ENCODE results near the gene MARK2.

The MARK2 gene

DNA sequence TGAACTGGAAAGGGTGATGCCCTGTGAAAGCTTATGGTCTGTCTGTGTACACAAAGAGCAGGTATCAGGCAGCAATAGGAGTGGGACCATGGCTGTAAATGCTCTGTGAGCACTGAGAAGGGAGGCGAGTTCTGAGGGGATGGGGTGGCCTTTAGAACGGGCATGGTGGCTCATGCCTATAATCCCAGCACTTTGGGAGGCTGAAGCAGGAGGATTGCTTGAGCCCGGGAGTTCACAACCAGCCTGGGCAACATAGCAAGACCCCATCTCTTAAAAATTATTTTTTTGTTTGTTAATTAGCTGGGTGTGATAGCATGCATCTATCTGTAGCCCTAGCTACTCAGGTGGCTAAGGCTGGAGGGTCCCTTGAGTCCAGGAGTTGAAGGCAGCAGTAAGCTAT lies 22.2 kb upstream of the MARK2 start:
- Histone ChIP-seq H3F3A (ENCODE audit: control insufficient read depth, insufficient read depth) (no peaks in the 10 kb centered on the region), H3K9me3 (ENCODE audit: control insufficient read depth, insufficient read depth, low read length) (no peaks in the 10 kb centered on the region), H3K36me3 (ENCODE audit: control insufficient read depth, low read length) (peaks cover 72% of the 10 kb centered on the region), H3K27ac (ENCODE audit: low read depth, low read length) (no peak overlapping the region), H3K79me2 (ENCODE audit: control insufficient read depth, low read length) (peaks cover 48% of the 10 kb centered on the region), H3K9me2 (replicated peaks; ENCODE audit: control insufficient read depth, low read length) (no peaks in the 10 kb centered on the region), H3K4me2 (ENCODE audit: low read length) (no peak overlapping the region), H3K27me3 (ENCODE audit: control insufficient read depth, low read length) (no peaks in the 10 kb centered on the region), H4K20me1 (ENCODE audit: control insufficient read depth, insufficient read depth, low read depth, low read length) (peaks cover 26% of the 10 kb centered on the region), H3K4me1 (ENCODE audit: control insufficient read depth, low read length) (peaks cover 22% of the 10 kb centered on the region), H3K4me3 (ENCODE audit: low read length) (no peak overlapping the region)
- TF ChIP-seq, protein P1, sequence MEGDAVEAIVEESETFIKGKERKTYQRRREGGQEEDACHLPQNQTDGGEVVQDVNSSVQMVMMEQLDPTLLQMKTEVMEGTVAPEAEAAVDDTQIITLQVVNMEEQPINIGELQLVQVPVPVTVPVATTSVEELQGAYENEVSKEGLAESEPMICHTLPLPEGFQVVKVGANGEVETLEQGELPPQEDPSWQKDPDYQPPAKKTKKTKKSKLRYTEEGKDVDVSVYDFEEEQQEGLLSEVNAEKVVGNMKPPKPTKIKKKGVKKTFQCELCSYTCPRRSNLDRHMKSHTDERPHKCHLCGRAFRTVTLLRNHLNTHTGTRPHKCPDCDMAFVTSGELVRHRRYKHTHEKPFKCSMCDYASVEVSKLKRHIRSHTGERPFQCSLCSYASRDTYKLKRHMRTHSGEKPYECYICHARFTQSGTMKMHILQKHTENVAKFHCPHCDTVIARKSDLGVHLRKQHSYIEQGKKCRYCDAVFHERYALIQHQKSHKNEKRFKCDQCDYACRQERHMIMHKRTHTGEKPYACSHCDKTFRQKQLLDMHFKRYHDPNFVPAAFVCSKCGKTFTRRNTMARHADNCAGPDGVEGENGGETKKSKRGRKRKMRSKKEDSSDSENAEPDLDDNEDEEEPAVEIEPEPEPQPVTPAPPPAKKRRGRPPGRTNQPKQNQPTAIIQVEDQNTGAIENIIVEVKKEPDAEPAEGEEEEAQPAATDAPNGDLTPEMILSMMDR (IDR thresholded peaks at IDR 0.05; ENCODE audit: low read depth, low read length, poor library complexity, severe bottlenecking): no peak
- TF ChIP-seq EZH2phosphoT487 (IDR thresholded peaks at IDR 0.05; ENCODE audit: borderline replicate concordance, low read length): no peak

DNA sequence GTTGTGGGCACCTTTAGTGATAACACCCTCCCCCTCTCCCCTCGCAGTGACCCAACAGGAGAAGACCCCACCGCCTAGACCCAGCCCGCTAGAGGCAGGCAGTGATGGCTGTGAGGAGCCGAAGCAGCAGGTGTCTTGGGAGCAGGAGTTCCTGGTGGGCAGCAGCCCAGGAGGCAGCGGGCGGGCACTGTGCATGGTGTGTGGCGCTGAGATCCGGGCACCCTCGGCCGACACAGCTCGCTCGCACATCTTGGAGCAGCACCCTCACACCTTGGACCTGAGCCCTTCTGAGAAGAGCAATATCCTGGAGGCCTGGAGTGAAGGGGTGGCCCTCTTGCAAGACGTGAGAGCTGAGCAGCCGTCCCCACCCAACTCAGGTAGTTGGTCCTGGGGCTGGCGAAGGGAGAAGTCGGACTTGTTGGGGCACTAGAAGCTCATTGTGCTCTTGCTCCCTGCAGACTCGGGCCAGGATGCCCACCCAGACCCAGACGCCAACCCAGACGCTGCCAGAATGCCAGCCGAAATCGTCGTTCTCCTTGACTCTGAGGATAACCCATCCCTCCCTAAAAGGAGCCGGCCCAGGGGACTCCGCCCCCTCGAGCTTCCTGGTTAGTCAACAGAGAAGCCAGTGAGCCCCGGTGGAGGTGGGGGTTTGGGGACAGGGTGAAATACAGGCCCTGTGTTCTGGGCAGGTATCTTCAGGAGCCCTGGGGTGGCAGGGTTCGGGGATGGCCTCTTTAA lies 21.0 kb upstream of the MARK2 start:
- Histone ChIP-seq H3K4me2 (ENCODE audit: low read length) (no peak overlapping the region), H3K4me1 (ENCODE audit: control insufficient read depth, low read length) (peaks cover 16% of the 10 kb centered on the region), H3K27ac (ENCODE audit: low read depth, low read length) (no peak overlapping the region), H3K27me3 (ENCODE audit: control insufficient read depth, low read length) (no peaks in the 10 kb centered on the region), H3K4me3 (ENCODE audit: low read length) (no peak overlapping the region), H3F3A (ENCODE audit: control insufficient read depth, insufficient read depth) (no peaks in the 10 kb centered on the region), H3K36me3 (ENCODE audit: control insufficient read depth, low read length) (peaks cover 84% of the 10 kb centered on the region), H3K9me3 (ENCODE audit: control insufficient read depth, insufficient read depth, low read length) (no peaks in the 10 kb centered on the region), H3K9me2 (replicated peaks; ENCODE audit: control insufficient read depth, low read length) (no peaks in the 10 kb centered on the region), H3K79me2 (ENCODE audit: control insufficient read depth, low read length) (peaks cover 48% of the 10 kb centered on the region), H4K20me1 (ENCODE audit: control insufficient read depth, insufficient read depth, low read depth, low read length) (peaks cover 26% of the 10 kb centered on the region)
- TF ChIP-seq, protein P1 (IDR thresholded peaks at IDR 0.05; ENCODE audit: low read depth, low read length, poor library complexity, severe bottlenecking): no peak
- no peak for TF ChIP-seq EZH2phosphoT487 (IDR thresholded peaks at IDR 0.05; ENCODE audit: borderline replicate concordance, low read length)

DNA sequence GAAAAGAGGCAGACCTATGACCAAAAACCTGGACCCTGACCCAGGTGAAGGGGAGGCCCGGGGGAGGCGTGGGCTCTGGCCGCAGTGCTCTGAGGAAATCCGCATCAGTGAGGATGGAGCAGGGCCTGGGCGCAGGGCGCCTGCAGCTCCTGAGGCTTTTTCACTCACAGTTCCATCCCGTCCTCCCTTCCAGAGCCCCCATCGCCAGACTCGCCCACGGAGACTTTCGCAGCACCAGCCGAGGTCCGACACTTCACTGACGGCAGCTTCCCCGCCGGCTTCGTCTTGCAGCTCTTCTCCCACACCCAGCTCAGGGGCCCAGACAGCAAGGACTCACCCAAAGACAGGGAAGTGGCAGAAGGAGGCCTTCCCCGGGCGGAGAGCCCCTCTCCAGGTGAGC lies 20.3 kb upstream of the MARK2 start:
- TF ChIP-seq, protein P1 (IDR thresholded peaks at IDR 0.05; ENCODE audit: low read depth, low read length, poor library complexity, severe bottlenecking): no peak
- no peak for TF ChIP-seq EZH2phosphoT487 (IDR thresholded peaks at IDR 0.05; ENCODE audit: borderline replicate concordance, low read length)
- peaks cover 86% of the 10 kb centered on the region for H3K36me3 ChIP-seq (ENCODE audit: control insufficient read depth, low read length)
- H3K27me3 ChIP-seq (ENCODE audit: control insufficient read depth, low read length): no peaks in the 10 kb centered on the region
- H3K27ac ChIP-seq (ENCODE audit: low read depth, low read length): no peak overlapping the region
- H3K79me2 ChIP-seq (ENCODE audit: control insufficient read depth, low read length): peaks cover 46% of the 10 kb centered on the region
- H3K9me2 ChIP-seq (replicated peaks; ENCODE audit: control insufficient read depth, low read length): no peaks in the 10 kb centered on the region
- no peak overlapping the region for H3K4me2 ChIP-seq (ENCODE audit: low read length)
- H3K9me3 ChIP-seq (ENCODE audit: control insufficient read depth, insufficient read depth, low read length): no peaks in the 10 kb centered on the region
- no peak overlapping the region for H3K4me3 ChIP-seq (ENCODE audit: low read length)
- H3K4me1 ChIP-seq (ENCODE audit: control insufficient read depth, low read length): peaks cover 15% of the 10 kb centered on the region
- H3F3A ChIP-seq (ENCODE audit: control insufficient read depth, insufficient read depth): no peaks in the 10 kb centered on the region
- peaks cover 26% of the 10 kb centered on the region for H4K20me1 ChIP-seq (ENCODE audit: control insufficient read depth, insufficient read depth, low read depth, low read length)

Measured in DOHH2 (cell line).